ENCODE data around the gene UBP1. TPM values are rescaled to one million over a fixed set of nuclear protein-coding genes. Genes with fewer than 3 reads are reported as not detected.
A peak's percentile ranks its signal among the peaks of the same experiment; 100 is the strongest.
"Not testable (repeated sequence)": the region's sequence is repeated elsewhere in the genome, so short reads cannot be mapped to it uniquely, and the experiment has no call there.

UBP1 gene
- polyA plus RNA-seq (2013, experiment 1 of 2), result 59.5 TPM
- polyA plus RNA-seq (2013, experiment 2 of 2), result 57.7 TPM

GRCh38 chr3:33440328-33441224, at the start of gene UBP1:
TSS of gene UBP1 (minus strand) at chr3:33440405. CDS start at chr3:33439848, 557 bp downstream.
- Histone ChIP-seq H3K27ac (ENCODE audit: low read depth, low read length) (peak within 1 kb of the TSS; percentile 89), H3K27me3 (ENCODE audit: insufficient read depth, low read length) (no peaks in the 10 kb centered on the region), H3K9ac (ENCODE audit: low read depth, low read length) (peak within 1 kb of the TSS; percentile 91), H3K4me3 (ENCODE audit: low read length) (peak within 1 kb of the TSS; percentile 75), H3K9me3 (ENCODE audit: insufficient read depth, low read depth, low read length) (no peaks in the 10 kb centered on the region), H3K36me3 (ENCODE audit: insufficient read depth, low read length) (no peaks in the 10 kb centered on the region), H3K4me1 (ENCODE audit: insufficient read depth, low read length) (peaks cover 36% of the 10 kb centered on the region)
- WGBS, result under 1% methylated on average over 68 of the region's 68 CpGs

- Histone ChIP-seq H3K4me3 (ENCODE audit: low read length) (no peak overlapping the region), H3K9me3 (ENCODE audit: insufficient read depth, low read depth, low read length) (no peaks in the 10 kb centered on the region), H3K27ac (ENCODE audit: low read depth, low read length) (no peak overlapping the region), H3K4me1 (ENCODE audit: insufficient read depth, low read length) (no peaks in the 10 kb centered on the region), H3K27me3 (ENCODE audit: insufficient read depth, low read length) (no peaks in the 10 kb centered on the region), H3K36me3 (ENCODE audit: insufficient read depth, low read length) (no peaks in the 10 kb centered on the region), H3K9ac (ENCODE audit: low read depth, low read length) (no peak overlapping the region)
- WGBS, result no CpG with 5 or more reads among the region's 1 CpG
These were observed 48.5 kb upstream of the UBP1 start for GRCh38 chr3:33488683-33489082.

GRCh38 chr3:33488246-33488645, 48.0 kb upstream of the UBP1 start:
- Histone ChIP-seq H3K4me3 (ENCODE audit: low read length) (no peak overlapping the region), H3K36me3 (ENCODE audit: insufficient read depth, low read length) (no peaks in the 10 kb centered on the region), H3K9me3 (ENCODE audit: insufficient read depth, low read depth, low read length) (no peaks in the 10 kb centered on the region), H3K27me3 (ENCODE audit: insufficient read depth, low read length) (no peaks in the 10 kb centered on the region), H3K9ac (ENCODE audit: low read depth, low read length) (no peak overlapping the region), H3K27ac (ENCODE audit: low read depth, low read length) (no peak overlapping the region), H3K4me1 (ENCODE audit: insufficient read depth, low read length) (no peaks in the 10 kb centered on the region)
- 79% methylated on average over 2 of the region's 2 CpGs for WGBS

GRCh38 chr3:33482111-33482521, 41.9 kb upstream of the UBP1 start:
- H3K27ac ChIP-seq (ENCODE audit: low read depth, low read length), result no peak overlapping the region
- H3K36me3 ChIP-seq (ENCODE audit: insufficient read depth, low read length), result no peaks in the 10 kb centered on the region
- WGBS, result 100% methylated on average over 1 of the region's 1 CpG

GRCh38 chr3:33474896-33475295, 34.7 kb upstream of the UBP1 start:
- WGBS, result 98% methylated on average over 2 of the region's 2 CpGs
- H3K9ac ChIP-seq (ENCODE audit: low read depth, low read length), result no peak overlapping the region

More at GRCh38 chr3:33482111-33482521, 41.9 kb upstream of the UBP1 start:
- H3K9me3 ChIP-seq (ENCODE audit: insufficient read depth, low read depth, low read length), result peaks cover 26% of the 10 kb centered on the region
- H3K27me3 ChIP-seq (ENCODE audit: insufficient read depth, low read length), result no peaks in the 10 kb centered on the region
- H3K9ac ChIP-seq (ENCODE audit: low read depth, low read length), result no peak overlapping the region
- H3K4me3 ChIP-seq (ENCODE audit: low read length), result no peak overlapping the region
- no peaks in the 10 kb centered on the region for H3K4me1 ChIP-seq (ENCODE audit: insufficient read depth, low read length)

GRCh38 chr3:33473813-33474212, 33.6 kb upstream of the UBP1 start:
- no peaks in the 10 kb centered on the region for H3K4me1 ChIP-seq (ENCODE audit: insufficient read depth, low read length)
- 0 out of 2 replicates have a peak, but pooled peaks cover under 1% of the 10 kb centered on the region for H3K9me3 ChIP-seq (ENCODE audit: insufficient read depth, low read depth, low read length)
- no peaks in the 10 kb centered on the region for H3K36me3 ChIP-seq (ENCODE audit: insufficient read depth, low read length)
- 95% methylated on average over 2 of the region's 2 CpGs for WGBS
- H3K27me3 ChIP-seq (ENCODE audit: insufficient read depth, low read length), result no peaks in the 10 kb centered on the region
- no peak overlapping the region for H3K9ac ChIP-seq (ENCODE audit: low read depth, low read length)
- no peak overlapping the region for H3K4me3 ChIP-seq (ENCODE audit: low read length)
- H3K27ac ChIP-seq (ENCODE audit: low read depth, low read length), result no peak overlapping the region

More at GRCh38 chr3:33474896-33475295, 34.7 kb upstream of the UBP1 start:
- H3K27ac ChIP-seq (ENCODE audit: low read depth, low read length), result no peak overlapping the region
- no peaks in the 10 kb centered on the region for H3K4me1 ChIP-seq (ENCODE audit: insufficient read depth, low read length)
- H3K27me3 ChIP-seq (ENCODE audit: insufficient read depth, low read length), result no peaks in the 10 kb centered on the region
- H3K36me3 ChIP-seq (ENCODE audit: insufficient read depth, low read length), result no peaks in the 10 kb centered on the region
- no peak overlapping the region for H3K4me3 ChIP-seq (ENCODE audit: low read length)
- H3K9me3 ChIP-seq (ENCODE audit: insufficient read depth, low read depth, low read length), result peaks cover 8% of the 10 kb centered on the region

GRCh38 chr3:33467786-33468185, 27.6 kb upstream of the UBP1 start:
- WGBS, result 84% methylated on average over 3 of the region's 3 CpGs

GRCh38 chr3:33461097-33461496, 20.9 kb upstream of the UBP1 start:
- Histone ChIP-seq H3K27ac (ENCODE audit: low read depth, low read length) (no peak overlapping the region), H3K36me3 (ENCODE audit: insufficient read depth, low read length) (no peaks in the 10 kb centered on the region), H3K9me3 (ENCODE audit: insufficient read depth, low read depth, low read length) (peaks cover 50% of the 10 kb centered on the region), H3K9ac (ENCODE audit: low read depth, low read length) (no peak overlapping the region), H3K4me3 (ENCODE audit: low read length) (no peak overlapping the region), H3K27me3 (ENCODE audit: insufficient read depth, low read length) (no peaks in the 10 kb centered on the region), H3K4me1 (ENCODE audit: insufficient read depth, low read length) (no peaks in the 10 kb centered on the region)
- WGBS, result 96% methylated on average over 2 of the region's 2 CpGs

More at GRCh38 chr3:33467786-33468185, 27.6 kb upstream of the UBP1 start:
- Histone ChIP-seq H3K27me3 (ENCODE audit: insufficient read depth, low read length) (no peaks in the 10 kb centered on the region), H3K9me3 (ENCODE audit: insufficient read depth, low read depth, low read length) (peaks cover 35% of the 10 kb centered on the region), H3K9ac (ENCODE audit: low read depth, low read length) (no peak overlapping the region), H3K36me3 (ENCODE audit: insufficient read depth, low read length) (no peaks in the 10 kb centered on the region), H3K4me3 (ENCODE audit: low read length) (no peak overlapping the region), H3K4me1 (ENCODE audit: insufficient read depth, low read length) (no peaks in the 10 kb centered on the region), H3K27ac (ENCODE audit: low read depth, low read length) (no peak overlapping the region)

- peaks cover 39% of the 10 kb centered on the region for H3K9me3 ChIP-seq (ENCODE audit: insufficient read depth, low read depth, low read length)
- not testable (repeated sequence) for H3K4me1 ChIP-seq (ENCODE audit: insufficient read depth, low read length); H3K27me3 ChIP-seq (ENCODE audit: insufficient read depth, low read length); H3K27ac ChIP-seq (ENCODE audit: low read depth, low read length); H3K36me3 ChIP-seq (ENCODE audit: insufficient read depth, low read length); H3K9ac ChIP-seq (ENCODE audit: low read depth, low read length); H3K4me3 ChIP-seq (ENCODE audit: low read length)
- WGBS, result 95% methylated on average over 4 of the region's 4 CpGs
These were observed 19.4 kb upstream of the UBP1 start for GRCh38 chr3:33459577-33459976.

- 95% methylated on average over 3 of the region's 3 CpGs for WGBS
- peaks cover 5% of the 10 kb centered on the region; the same call in 1 of the 2 replicates for H3K36me3 ChIP-seq (ENCODE audit: insufficient read depth, low read length)
These were observed 18.2 kb upstream of the UBP1 start for GRCh38 chr3:33458446-33458845.

GRCh38 chr3:33456756-33457155, 16.6 kb upstream of the UBP1 start:
- whole genome bisulfite sequencing, result 91% methylated on average over 2 of the region's 2 CpGs
- Histone ChIP-seq H3K9me3 (ENCODE audit: insufficient read depth, low read depth, low read length) (peaks cover 39% of the 10 kb centered on the region), H3K9ac (ENCODE audit: low read depth, low read length) (no peak overlapping the region), H3K27me3 (ENCODE audit: insufficient read depth, low read length) (no peaks in the 10 kb centered on the region), H3K27ac (ENCODE audit: low read depth, low read length) (no peak overlapping the region), H3K4me3 (ENCODE audit: low read length) (no peak overlapping the region), H3K36me3 (ENCODE audit: insufficient read depth, low read length) (peaks cover 10% of the 10 kb centered on the region; the same call in 1 of the 2 replicates), H3K4me1 (ENCODE audit: insufficient read depth, low read length) (no peaks in the 10 kb centered on the region)

More at GRCh38 chr3:33458446-33458845, 18.2 kb upstream of the UBP1 start:
- Histone ChIP-seq H3K27ac (ENCODE audit: low read depth, low read length) (no peak overlapping the region), H3K9ac (ENCODE audit: low read depth, low read length) (no peak overlapping the region), H3K4me1 (ENCODE audit: insufficient read depth, low read length) (no peaks in the 10 kb centered on the region), H3K27me3 (ENCODE audit: insufficient read depth, low read length) (no peaks in the 10 kb centered on the region), H3K9me3 (ENCODE audit: insufficient read depth, low read depth, low read length) (peaks cover 39% of the 10 kb centered on the region), H3K4me3 (ENCODE audit: low read length) (no peak overlapping the region)

Data from HUES64 (cell line).